HEK293 (cell line): ENCODE measurements around the gene WDR17.

ENCODE experiments used
- CTCF ChIA-PET: fragments of 350-600 bp; formaldehyde crosslinking; extraction: SDS; loops from one replicate; lab custom pipeline; 2021; ENCODE audit warnings: antibody characterized with exemption; lab: Yijun Ruan, JAX
- POLR2A ChIA-PET: fragments of 300-600 bp; formaldehyde crosslinking; extraction: SDS; loops from one replicate; lab custom pipeline; 2020; ENCODE audit warnings: antibody characterized with exemption, inconsistent platforms; lab: Yijun Ruan, JAX
- H3K27ac ChIP-seq: fragments of 200-500 bp; sonication (Bioruptor generic); 2 replicates; pipeline ENCODE4 v1.5.1; 2014; ENCODE audit warnings: low read depth, low read length, control low read depth, inconsistent platforms; ENCODE audit errors: extremely low read depth
- H3K36me3 ChIP-seq, 2 experiments: fragments of 200-500 bp in 1 of 2; sonication (Bioruptor generic) in 1 of 2; 1 replicate in 1 of 2; 2 replicates in 1 of 2; pipeline ENCODE4 v1.5.1; 2014 to 2017; ENCODE audit warnings: inconsistent platforms in 2 of 2, low read length in 2 of 2; ENCODE audit not compliant: control insufficient read depth in 2 of 2, insufficient read depth in 1 of 2
- H3K4me1 ChIP-seq: fragments of 200-500 bp; sonication (Bioruptor generic); 2 replicates; pipeline ENCODE4 v1.5.1; 2014; ENCODE audit warnings: mild to moderate bottlenecking, low read length, inconsistent platforms; ENCODE audit not compliant: control insufficient read depth, insufficient read depth
- H3K4me3 ChIP-seq: 2 replicates; pipeline ENCODE4 v1.5.1; 2011; ENCODE audit warnings: low read depth, mild to moderate bottlenecking, control low read depth, low read length, moderate library complexity
- H3K9me3 ChIP-seq: fragments of 200-500 bp; sonication (Bioruptor generic); 2 replicates; pipeline ENCODE4 v1.5.1; 2014; ENCODE audit warnings: low read depth, low read length, inconsistent platforms; ENCODE audit not compliant: control insufficient read depth, insufficient read depth
- GLI2 ChIP-seq: fragments of 450-650 bp; formaldehyde crosslinking; IDR thresholded peaks from 2 replicates; pipeline ENCODE4; 2017; ENCODE audit warnings: missing biosample characterization, missing genetic modification characterization, low read depth, borderline replicate concordance
- IKZF3 ChIP-seq: fragments of 450-650 bp; IDR thresholded peaks from 2 replicates; pipeline ENCODE4 v1.5.0; 2018; ENCODE audit warnings: missing biosample characterization, mild to moderate bottlenecking, missing genetic modification characterization, moderate library complexity
- SCRT1 ChIP-seq: fragments of 450-650 bp; formaldehyde crosslinking; IDR thresholded peaks from 2 replicates; pipeline ENCODE4 v1.5.1; 2016; ENCODE audit warnings: missing biosample characterization, missing genetic modification characterization, borderline replicate concordance
- SCRT2 ChIP-seq: fragments of 450-650 bp; formaldehyde crosslinking; IDR thresholded peaks from 2 replicates; pipeline ENCODE4 v1.5.1; 2016; ENCODE audit warnings: missing biosample characterization, missing genetic modification characterization
- SETDB1 ChIP-seq: IDR thresholded peaks from one replicate; pipeline ENCODE4 v1.6.1; 2017; ENCODE audit warnings: mild to moderate bottlenecking, low read length, moderate library complexity, mixed read lengths; ENCODE audit not compliant: insufficient read length
- YY1 ChIP-seq: fragments of 450-650 bp; formaldehyde crosslinking; IDR thresholded peaks from 2 replicates; pipeline ENCODE4 v1.5.1; 2018; ENCODE audit warnings: missing biosample characterization, missing genetic modification characterization
- YY2 ChIP-seq: fragments of 450-650 bp; formaldehyde crosslinking; IDR thresholded peaks from 2 replicates; pipeline ENCODE4 v1.5.1; 2016; ENCODE audit warnings: missing biosample characterization, missing genetic modification characterization
- ZBTB17 ChIP-seq: fragments of 450-650 bp; formaldehyde crosslinking; IDR thresholded peaks from 2 replicates; pipeline ENCODE4 v1.5.1; 2016; ENCODE audit warnings: missing biosample characterization, missing genetic modification characterization
- ZBTB21 ChIP-seq: fragments of 450-650 bp; formaldehyde crosslinking; IDR thresholded peaks from 2 replicates; pipeline ENCODE4 v1.5.1; 2017; ENCODE audit warnings: missing biosample characterization, missing genetic modification characterization
- ZEB2 ChIP-seq: fragments of 450-650 bp; formaldehyde crosslinking; IDR thresholded peaks from 2 replicates; pipeline ENCODE4 v1.5.1; 2016; ENCODE audit warnings: missing biosample characterization, missing genetic modification characterization
- ZFP3 ChIP-seq: fragments of 450-650 bp; formaldehyde crosslinking; IDR thresholded peaks from 2 replicates; pipeline ENCODE4 v1.5.1; 2016; ENCODE audit warnings: low read depth, missing biosample characterization, missing genetic modification characterization
- ZNF221 ChIP-seq: fragments of 450-650 bp; formaldehyde crosslinking; IDR thresholded peaks from 2 replicates; pipeline ENCODE4 v1.5.1; 2017; ENCODE audit warnings: missing biosample characterization, missing genetic modification characterization, borderline replicate concordance
- ZNF302 ChIP-seq: fragments of 450-650 bp; formaldehyde crosslinking; IDR thresholded peaks from 2 replicates; pipeline ENCODE4 v1.5.1; 2016; ENCODE audit warnings: missing biosample characterization, missing genetic modification characterization, low read depth
- ZNF600 ChIP-seq: fragments of 450-650 bp; formaldehyde crosslinking; IDR thresholded peaks from 2 replicates; pipeline ENCODE4 v1.5.1; 2016; ENCODE audit warnings: missing biosample characterization, missing genetic modification characterization
- ZNF629 ChIP-seq: fragments of 450-650 bp; formaldehyde crosslinking; IDR thresholded peaks from 2 replicates; pipeline ENCODE4 v1.5.1; 2017; ENCODE audit warnings: missing biosample characterization, missing genetic modification characterization
- ZNF658 ChIP-seq: fragments of 450-650 bp; formaldehyde crosslinking; IDR thresholded peaks from 2 replicates; pipeline ENCODE4; 2016; ENCODE audit warnings: missing biosample characterization, missing genetic modification characterization
- ZNF664 ChIP-seq: fragments of 450-650 bp; formaldehyde crosslinking; IDR thresholded peaks from 2 replicates; pipeline ENCODE4 v1.5.1; 2016; ENCODE audit warnings: missing biosample characterization, missing genetic modification characterization
- ZNF701 ChIP-seq: fragments of 450-650 bp; formaldehyde crosslinking; IDR thresholded peaks from 2 replicates; pipeline ENCODE4 v1.5.1; 2016; ENCODE audit warnings: missing biosample characterization, missing genetic modification characterization
- ZNF791 ChIP-seq: fragments of 450-650 bp; formaldehyde crosslinking; IDR thresholded peaks from 2 replicates; pipeline ENCODE4 v1.5.1; 2016; ENCODE audit warnings: missing biosample characterization, missing genetic modification characterization
- ZNF843 ChIP-seq: fragments of 450-650 bp; formaldehyde crosslinking; IDR thresholded peaks from 2 replicates; pipeline ENCODE4 v1.5.1; 2016; ENCODE audit warnings: missing biosample characterization, missing genetic modification characterization
- ZSCAN16 ChIP-seq: fragments of 450-650 bp; formaldehyde crosslinking; IDR thresholded peaks from 2 replicates; pipeline ENCODE4 v1.5.1; 2016; ENCODE audit warnings: missing biosample characterization, missing genetic modification characterization
- TF ChIP-seq, protein P1 (sequence below): fragments of 450-650 bp; formaldehyde crosslinking; IDR thresholded peaks from 2 replicates; pipeline ENCODE4 v1.5.1; 2016; ENCODE audit warnings: missing biosample characterization, missing genetic modification characterization
- TF ChIP-seq, protein P2 (sequence below): fragments of 450-650 bp; formaldehyde crosslinking; IDR thresholded peaks from 2 replicates; pipeline ENCODE4 v1.5.1; 2016; ENCODE audit warnings: missing biosample characterization, missing genetic modification characterization
- TF ChIP-seq, protein P3 (sequence below): fragments of 450-650 bp; IDR thresholded peaks from 2 replicates; pipeline ENCODE4 v1.5.1; 2018; ENCODE audit warnings: missing biosample characterization, missing genetic modification characterization

Gene WDR17

DNA sequence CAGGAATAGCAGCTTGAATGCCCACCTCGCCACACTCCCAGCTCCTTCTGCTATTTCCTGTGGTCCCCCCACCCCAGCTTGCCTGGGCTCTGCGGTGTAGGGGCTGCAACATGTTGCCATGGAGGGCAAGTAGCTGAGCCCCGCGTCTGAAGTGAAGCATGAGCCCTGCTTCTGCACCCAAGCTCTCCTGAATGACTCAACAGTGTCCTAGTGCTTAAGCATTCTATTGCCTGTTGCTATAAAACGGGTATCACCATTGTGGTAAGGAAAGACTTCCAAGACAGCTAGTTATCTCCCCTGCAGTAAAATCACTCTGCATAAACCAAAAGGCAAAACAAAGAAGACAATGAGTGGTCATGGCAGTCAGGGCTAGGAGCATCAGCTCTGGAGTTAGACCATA, 161.1 kb downstream of the WDR17 start:
- H3K9me3 ChIP-seq = no peaks in the 10 kb centered on the region
- H3K4me3 ChIP-seq = no peak overlapping the region
- ChIA-PET POLR2A (no interaction called here), CTCF (interaction anchor here (0.6 to 1.1 kb wide), 3 partner anchors 13 to 1725 kb away, joined by 3 to 5 read pairs (median 3); no protein-coding TSS in a partner anchor)
- TF ChIP-seq ZNF664 (tag by site-specific recombination) (no peak), ZBTB17 (tag by site-specific recombination) (0 out of 2 replicates have a peak, but pooled peaks have one; percentile 20), ZSCAN16 (no peak), SCRT1 (tag by site-specific recombination) (peak; percentile 92), ZNF600 (tag by site-specific recombination) (0 out of 2 replicates have a peak, but pooled peaks have one; percentile 48), ZNF843 (peak; percentile 40; the same call in 1 of the 2 replicates), ZNF302 (no peak), IKZF3 (tag by site-specific recombination) (0 out of 2 replicates have a peak, but pooled peaks have one; percentile 44), SCRT2 (tag by site-specific recombination) (peak; percentile 97)
- TF ChIP-seq, protein P1, sequence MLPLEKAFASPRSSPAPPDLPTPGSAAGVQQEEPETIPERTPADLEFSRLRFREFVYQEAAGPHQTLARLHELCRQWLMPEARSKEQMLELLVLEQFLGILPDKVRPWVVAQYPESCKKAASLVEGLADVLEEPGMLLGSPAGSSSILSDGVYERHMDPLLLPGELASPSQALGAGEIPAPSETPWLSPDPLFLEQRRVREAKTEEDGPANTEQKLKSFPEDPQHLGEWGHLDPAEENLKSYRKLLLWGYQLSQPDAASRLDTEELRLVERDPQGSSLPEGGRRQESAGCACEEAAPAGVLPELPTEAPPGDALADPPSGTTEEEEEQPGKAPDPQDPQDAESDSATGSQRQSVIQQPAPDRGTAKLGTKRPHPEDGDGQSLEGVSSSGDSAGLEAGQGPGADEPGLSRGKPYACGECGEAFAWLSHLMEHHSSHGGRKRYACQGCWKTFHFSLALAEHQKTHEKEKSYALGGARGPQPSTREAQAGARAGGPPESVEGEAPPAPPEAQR (tag by site-specific recombination) = no peak
- TF ChIP-seq, protein P2, sequence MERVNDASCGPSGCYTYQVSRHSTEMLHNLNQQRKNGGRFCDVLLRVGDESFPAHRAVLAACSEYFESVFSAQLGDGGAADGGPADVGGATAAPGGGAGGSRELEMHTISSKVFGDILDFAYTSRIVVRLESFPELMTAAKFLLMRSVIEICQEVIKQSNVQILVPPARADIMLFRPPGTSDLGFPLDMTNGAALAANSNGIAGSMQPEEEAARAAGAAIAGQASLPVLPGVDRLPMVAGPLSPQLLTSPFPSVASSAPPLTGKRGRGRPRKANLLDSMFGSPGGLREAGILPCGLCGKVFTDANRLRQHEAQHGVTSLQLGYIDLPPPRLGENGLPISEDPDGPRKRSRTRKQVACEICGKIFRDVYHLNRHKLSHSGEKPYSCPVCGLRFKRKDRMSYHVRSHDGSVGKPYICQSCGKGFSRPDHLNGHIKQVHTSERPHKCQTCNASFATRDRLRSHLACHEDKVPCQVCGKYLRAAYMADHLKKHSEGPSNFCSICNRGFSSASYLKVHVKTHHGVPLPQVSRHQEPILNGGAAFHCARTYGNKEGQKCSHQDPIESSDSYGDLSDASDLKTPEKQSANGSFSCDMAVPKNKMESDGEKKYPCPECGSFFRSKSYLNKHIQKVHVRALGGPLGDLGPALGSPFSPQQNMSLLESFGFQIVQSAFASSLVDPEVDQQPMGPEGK (tag by site-specific recombination) = 0 out of 2 replicates have a peak, but pooled peaks have one; percentile 31
- peaks cover 11% of the 10 kb centered on the region for H3K4me1 ChIP-seq
- no peaks in the 10 kb centered on the region for H3K36me3 ChIP-seq
- no peak overlapping the region for H3K27ac ChIP-seq

DNA sequence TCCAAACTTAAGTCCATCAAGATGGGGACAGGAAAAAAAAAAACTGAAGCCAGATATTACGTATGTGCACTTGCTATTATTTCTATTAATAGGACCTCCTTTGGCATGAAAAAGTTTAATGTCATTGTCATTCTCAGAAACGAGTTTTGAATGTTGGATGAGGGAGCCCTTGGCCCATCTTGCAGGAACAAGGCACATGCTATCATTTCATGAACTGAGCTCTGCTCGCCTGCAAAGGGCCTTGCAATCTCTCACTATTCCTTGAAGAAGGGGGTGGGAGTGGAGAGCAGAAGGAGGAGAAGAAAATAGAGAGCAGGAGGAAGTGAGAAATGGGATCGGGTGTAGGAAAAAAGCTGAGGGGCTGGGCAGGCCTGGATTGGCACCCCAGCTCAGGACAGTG, 164.0 kb downstream of the WDR17 start:
- H3K36me3 ChIP-seq = no peaks in the 10 kb centered on the region
- POLR2A ChIA-PET = no interaction called here
- no peak for TF ChIP-seq ZEB2 (tag by site-specific recombination)
- TF ChIP-seq ZFP3 (tag by site-specific recombination) = no peak
- no peak for TF ChIP-seq YY1 (tag by site-specific recombination)
- no peak for TF ChIP-seq YY2 (tag by site-specific recombination)
- no peak for TF ChIP-seq ZNF221 (tag by site-specific recombination)
- TF ChIP-seq ZNF701 (tag by site-specific recombination) = no peak
- TF ChIP-seq SETDB1 = no peak
- no peak for TF ChIP-seq GLI2 (tag by site-specific recombination)
- TF ChIP-seq ZNF629 (tag by site-specific recombination) = no peak
- TF ChIP-seq ZNF791 (tag by site-specific recombination) = no peak
- TF ChIP-seq ZBTB21 (tag by site-specific recombination) = no peak
- TF ChIP-seq, protein P3, sequence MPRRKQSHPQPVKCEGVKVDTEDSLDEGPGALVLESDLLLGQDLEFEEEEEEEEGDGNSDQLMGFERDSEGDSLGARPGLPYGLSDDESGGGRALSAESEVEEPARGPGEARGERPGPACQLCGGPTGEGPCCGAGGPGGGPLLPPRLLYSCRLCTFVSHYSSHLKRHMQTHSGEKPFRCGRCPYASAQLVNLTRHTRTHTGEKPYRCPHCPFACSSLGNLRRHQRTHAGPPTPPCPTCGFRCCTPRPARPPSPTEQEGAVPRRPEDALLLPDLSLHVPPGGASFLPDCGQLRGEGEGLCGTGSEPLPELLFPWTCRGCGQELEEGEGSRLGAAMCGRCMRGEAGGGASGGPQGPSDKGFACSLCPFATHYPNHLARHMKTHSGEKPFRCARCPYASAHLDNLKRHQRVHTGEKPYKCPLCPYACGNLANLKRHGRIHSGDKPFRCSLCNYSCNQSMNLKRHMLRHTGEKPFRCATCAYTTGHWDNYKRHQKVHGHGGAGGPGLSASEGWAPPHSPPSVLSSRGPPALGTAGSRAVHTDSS (tag by site-specific recombination) = no peak
- no peak for TF ChIP-seq ZNF658 (tag by site-specific recombination)
- TF ChIP-seq, all 188 proteins: peak for 0
- no peak overlapping the region for H3K27ac ChIP-seq
- CTCF ChIA-PET = no interaction called here
- H3K4me1 ChIP-seq = peaks cover 11% of the 10 kb centered on the region
- H3K4me3 ChIP-seq = no peak overlapping the region
- no peaks in the 10 kb centered on the region for H3K9me3 ChIP-seq
